ENCODE data around the gene MRPL37.

MRPL37 gene

DNA sequence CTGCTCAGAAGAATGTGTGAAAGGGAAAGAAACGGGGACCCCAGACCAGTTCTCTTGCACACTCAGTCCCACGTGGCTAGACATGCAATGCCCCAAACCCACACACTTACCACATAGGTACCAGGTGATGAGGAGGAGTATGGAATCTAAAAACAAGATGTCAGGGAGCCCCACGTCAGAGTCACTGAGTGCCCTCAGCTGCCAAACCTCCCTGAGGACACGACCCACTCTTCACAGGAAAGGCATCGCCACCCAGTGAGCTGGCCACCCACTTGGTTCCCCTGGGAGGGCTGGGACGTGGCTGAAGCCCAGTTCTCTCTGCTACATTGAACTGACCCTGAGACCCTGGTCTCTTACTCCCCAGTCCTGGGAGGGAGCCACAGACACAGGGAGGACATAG lies 41.4 kb downstream of the MRPL37 start:
- no peak for DNase-seq

DNA sequence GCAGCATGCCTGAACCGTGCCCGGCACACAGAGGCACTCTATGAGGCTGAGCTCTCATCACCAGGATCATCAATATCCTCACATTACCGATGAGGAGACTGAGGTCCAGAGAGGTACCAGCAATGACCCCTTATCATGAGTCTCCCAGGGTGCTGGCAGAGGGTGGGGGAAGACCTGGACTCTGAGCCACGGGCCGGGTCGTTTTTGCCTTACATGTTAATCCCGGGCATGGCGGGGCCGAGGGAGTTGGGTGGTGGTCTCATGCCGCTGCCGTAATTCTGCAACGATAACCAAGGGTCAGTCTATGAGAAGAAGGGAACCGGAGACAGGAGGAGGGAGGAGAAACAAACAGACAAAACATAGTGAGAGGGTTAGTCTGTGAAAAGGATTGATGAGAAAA lies 43.1 kb downstream of the MRPL37 start:
- no peak for DNase-seq

DNA sequence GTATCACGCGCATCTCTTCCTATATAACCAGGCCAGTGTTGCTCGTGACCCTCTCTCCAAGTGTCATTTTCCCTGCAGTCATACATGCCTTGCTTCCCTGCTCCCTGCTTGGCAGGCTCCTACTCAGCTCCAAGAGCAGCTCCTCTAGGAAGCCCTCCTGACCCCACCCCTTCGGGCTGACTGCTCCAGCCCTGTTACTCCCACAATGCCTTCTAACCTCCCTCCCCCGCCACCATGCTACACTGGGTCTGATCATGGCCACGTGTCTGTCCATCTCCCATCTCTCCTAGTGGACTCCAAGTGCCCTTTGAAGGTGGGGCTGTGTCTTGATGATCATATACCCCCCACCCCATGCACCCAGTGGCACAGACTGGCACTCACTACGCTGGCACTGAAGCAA lies 44.7 kb downstream of the MRPL37 start:
- DNase-seq = no peak

DNA sequence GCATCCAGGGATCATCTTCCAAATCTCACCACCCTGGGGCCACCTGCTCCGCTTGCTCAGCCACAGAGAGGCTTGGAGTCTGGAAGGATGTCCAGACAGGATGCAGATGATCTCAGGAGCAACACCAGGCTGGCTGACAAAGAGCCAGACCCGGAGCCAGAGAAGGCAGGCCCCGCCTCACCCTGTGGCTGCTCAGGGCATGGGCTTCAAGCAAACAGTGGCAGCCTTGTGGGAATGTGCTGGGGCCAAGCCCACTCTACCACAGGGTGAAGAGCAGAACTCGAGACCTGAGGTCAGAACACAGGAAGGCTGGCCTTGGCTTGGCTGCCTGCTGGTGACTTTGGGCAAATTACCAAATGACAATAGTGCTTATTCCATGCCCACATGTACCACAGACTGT lies 45.5 kb downstream of the MRPL37 start:
- no peak for DNase-seq

DNA sequence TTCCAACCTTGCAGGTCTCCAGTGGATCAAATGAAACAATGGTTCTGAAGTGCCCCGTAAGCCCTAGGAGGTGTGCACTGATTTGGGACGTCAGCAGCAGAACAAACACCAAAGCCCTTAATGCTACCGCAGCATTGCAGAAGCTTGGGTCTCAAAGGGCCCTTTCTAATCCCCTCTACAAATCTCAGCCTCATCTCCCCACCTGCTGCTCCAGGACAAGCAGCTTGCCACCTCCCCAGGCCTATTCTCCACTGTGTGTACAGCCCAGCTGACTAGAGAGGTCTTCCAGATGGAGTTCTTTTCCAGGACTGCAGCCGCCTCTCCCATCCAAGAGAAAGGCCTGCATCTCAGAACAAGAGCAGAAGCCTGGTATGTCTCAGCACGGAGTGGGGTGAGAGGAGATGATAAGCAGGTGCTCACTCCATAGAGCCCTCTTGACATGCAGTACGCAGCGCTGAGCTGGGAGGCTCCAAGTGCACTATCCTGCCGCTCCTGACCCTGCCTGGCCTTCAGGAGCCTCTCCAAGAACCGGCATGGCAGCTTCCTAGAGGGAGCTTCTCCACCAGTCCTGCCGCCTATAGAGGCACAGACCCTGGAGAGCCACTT lies 46.3 kb downstream of the MRPL37 start:
- no peak for DNase-seq

DNA sequence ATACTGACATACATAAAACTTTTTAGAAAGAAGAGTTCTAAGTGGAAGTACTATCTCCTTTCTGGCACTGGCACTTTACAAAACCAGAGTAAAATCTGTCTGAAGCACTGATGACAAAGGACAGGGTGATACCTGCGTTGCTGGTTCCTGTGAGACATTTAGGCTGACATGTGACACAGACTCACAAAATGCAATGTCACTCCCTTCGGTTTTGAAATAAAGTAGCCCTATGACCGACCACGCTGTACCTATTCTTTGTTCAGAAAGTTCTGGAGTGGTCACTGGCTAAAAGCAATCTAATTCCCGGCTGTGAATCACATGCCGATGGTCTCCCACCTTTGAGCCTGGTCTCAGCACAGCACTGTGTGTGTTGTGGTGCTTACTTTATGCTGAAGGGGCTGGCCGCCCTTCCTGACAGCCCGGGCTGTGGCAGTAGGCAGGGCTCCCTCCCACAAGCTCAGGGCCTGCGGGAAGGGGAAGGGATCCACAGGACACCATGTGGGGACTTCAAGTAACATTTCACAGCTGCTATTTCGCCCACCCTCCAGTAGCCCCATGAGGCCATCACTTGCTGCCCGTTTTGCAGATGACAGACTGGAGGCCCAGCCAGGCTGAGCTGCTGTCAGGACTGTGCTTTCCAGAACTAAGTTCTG lies 48.0 kb downstream of the MRPL37 start:
- no peak for DNase-seq

DNA sequence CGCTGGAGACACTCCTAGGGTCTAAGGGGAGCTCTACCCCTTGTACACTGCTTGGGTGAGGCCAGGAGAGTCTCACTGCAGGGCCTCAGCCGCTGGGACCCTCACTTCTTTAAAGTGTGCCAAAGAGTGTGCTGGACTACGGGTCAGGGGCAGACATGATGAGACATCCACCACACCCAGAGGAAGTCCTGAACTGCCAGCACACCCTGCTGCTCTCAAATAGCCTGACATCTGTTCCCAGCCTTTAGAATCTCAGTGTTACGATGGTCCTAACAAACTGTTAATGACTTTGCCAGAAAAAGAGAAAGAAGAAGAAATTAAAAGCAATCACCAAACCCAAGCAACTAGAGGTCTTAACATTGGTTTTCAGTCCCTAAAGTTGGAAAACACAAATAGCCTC lies 49.0 kb downstream of the MRPL37 start:
- DNase-seq = no peak

DNA sequence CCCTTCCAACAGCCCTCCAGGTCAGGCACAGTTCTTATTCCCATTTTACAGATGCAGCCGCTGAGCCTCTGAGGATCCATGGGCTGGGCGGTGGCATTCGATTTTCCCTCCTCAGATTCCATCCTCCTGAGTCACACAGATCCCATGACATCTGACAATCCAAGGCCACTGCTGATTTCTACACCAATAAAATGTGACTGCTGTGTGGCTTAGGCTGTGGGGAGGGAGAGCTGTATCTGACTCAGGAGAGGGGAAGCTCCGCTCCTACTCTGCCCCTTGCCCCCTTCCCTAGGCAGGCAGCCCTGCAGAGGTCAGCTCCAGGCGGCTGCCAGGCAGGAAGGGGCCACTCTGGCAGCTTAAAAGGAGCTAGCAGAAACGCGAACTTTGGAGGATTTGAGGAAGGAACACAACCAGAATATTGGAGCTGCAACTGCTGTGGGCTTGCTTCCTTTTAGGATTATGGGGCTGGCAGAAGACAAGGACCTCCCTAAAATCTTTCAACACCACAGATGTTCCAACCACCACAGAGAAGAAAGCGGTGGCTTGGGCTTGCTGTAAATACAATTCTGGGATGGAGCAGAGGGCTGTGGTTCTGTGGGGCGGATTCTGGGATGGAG lies 50.0 kb downstream of the MRPL37 start:
- no peak for DNase-seq

DNA sequence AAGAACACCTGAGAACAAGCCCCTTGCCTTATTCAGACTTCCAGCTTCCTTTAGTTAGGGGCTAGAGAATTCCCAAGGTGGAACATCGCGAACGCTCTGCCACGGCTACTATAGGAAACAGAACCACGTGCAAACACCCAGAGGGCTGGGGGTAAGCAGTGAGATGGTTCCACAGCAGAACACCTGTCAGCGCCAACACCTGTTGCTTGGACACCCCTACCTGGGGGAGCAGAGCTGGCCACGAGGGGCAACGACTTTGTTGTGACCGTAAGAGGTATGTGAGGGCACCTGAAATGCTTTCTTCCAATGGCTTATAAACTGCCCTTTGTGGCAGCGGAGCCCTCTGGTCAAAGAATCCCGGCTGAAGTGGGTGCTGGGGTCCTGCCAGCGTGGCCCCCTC lies 50.7 kb downstream of the MRPL37 start:
- no peak for DNase-seq

DNA sequence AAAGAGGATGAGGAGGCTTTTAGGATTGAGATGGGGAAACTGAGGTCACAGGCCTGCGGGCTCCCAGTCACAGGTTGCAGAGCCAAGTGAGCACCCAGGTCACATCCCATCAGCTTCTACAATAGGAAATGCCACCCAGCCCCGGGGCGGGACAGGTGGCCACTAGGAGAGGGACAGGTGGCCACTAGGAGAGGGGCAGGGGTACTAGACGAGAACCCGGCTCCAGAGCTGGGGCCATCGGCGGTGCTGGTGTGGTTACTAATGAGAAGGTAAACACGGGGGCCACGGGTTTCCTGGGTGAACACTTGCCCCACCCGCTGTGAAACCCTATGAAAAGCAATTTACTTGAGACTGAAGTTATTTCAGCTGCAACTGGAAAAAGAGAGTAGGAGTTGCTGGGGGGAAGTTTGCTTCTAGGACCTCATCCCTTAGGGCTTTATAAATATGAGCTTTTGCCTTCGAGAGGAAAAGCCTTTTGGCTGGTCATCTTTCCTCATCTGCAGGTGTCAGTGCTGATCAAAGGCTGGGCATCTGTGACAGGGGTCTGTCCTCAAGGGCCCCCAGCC lies 52.5 kb downstream of the MRPL37 start:
- DNase-seq = no peak

DNA sequence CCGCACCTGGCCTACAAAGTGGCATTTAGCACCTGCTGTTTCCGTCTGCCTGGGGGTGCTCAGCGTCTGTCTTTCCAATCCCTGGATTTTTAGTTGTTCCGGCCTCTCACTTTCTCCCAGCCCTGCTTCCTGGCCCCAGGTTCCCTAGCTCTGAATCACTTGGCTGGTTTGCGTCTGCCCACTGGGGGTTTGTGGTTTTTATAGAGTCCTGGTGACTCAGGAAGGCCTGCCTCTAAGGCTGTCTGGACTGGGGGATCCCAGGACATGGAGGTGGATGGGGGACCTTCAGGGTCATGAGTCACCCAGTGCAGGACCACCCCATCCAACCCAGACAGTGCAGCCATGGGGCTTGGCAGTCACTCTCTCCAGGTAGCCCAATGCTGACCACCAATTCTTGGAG lies 53.5 kb downstream of the MRPL37 start:
- DNase-seq = no peak

DNA sequence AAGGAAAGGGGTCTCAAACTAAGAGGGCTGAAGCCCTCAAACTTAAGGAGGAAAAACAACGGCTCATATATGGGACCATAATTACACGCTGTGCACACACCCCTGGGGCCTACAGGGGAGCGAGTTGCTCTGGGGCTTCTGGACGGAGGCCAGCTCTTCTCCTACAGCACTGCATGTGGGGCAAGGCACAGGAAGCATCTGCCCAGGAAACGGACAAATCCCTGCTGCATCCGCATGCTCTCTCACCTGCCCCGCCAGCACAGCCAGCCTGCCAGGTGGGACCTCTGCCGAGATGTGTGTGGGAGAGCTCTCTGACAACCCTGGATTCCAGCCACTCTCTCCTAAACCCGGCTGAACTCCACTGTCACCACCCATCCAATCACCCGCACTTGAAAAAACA lies 54.1 kb downstream of the MRPL37 start:
- DNase-seq = no peak

DNA sequence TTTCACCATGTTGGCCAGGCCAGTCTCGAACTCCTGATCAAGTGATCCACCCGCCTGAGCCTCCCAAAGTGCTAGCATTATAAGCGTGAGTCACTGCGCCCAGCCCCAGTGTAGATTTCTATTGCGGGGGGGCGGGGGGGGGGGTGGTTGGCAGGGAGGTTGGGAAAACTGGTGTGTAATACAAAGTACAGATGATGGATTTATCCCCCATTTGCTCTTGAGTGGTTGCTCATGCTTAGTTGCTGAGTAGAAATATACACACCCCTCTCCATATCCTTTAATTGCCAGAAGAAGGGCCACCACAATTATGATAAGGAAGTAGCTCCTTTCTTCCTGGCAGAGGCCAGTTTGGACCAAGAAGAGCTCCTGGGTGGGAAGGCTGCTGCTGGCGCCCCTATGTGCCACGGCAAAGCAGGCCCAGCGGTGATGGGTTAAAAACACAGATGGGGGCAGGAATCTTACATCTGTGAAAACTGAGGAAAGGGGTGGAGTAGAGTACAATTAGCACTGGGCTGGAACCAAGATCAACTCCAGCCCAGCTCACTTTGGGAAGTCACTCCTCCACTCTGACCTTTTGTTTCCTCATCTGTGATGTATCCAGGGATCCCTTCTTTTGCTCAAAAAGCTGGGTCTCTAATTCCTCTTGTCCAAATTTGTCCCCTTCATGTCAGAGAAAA lies 55.2 kb downstream of the MRPL37 start:
- no peak for DNase-seq

DNA sequence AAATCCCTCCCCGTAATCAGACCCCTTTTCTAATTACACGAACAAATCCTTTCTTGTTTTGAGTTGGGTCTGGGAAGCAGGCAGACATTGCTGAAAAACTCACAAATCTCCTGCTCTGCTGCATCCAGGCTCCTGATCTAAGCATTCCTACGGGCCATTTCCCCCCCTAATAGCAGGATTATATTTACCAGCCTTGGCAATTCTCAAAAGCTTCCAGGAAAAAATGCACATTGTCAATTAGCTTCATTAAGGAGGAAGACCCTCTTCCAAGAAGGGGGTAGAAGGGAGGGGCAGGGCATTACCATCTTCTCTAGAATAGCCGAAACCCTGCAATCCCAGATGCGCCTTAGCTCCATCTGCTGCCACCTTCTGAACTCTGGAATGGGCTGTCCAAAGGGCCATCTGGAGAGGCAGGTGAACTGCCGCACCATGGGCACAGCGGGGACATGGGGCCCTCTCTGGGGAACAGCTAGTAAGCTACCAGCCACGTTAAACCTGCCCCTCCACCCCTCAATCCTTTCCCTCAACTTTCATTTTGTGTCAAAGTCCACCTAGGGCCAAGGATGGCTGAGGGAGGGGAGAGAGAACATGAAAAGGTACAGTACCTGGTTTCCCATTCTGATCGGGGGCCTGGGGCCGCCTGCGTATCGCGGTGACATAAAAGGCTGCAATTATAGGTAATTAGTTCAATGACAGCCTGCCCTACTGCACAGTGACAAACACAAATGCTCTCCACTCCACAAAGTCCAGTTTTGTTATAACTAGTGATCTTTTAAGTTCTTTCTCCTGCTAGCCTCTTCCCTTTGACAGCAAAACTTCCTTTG lies 56.8 kb downstream of the MRPL37 start:
- DNase-seq = no peak

DNA sequence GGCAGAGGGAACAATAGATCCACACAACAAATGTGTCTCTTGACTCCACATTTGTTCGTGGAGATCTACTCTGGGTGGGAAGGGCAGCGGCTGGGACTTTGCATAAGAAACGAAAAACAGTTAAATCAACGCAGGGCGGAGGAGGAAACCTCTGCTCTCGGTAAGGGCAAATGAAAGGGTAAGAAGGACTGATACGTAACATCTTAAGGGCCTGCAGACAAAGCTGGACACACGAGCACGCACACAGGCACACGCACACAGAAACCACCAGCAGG lies 57.3 kb downstream of the MRPL37 start:
- no peak for DNase-seq

DNA sequence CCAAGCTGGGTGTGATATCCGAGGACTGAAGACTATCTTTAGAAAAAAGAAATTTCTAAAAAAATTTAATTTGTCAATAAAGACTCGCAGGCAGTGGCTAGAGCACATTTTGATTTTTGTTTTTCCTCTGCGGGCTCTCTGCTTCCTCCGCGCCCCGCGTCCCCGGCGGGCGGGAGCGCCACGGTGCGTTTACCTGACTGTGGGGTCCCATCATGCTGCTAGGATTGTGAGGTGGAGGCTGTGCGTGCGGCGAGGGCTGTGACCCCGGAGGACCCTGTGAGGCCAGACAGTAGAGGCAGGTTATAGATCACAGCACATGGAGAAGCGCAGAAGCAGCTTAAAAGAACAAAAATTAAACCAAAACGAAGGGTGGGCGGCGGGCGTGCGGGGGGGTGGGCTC lies 57.9 kb downstream of the MRPL37 start:
- no peak for DNase-seq

DNA sequence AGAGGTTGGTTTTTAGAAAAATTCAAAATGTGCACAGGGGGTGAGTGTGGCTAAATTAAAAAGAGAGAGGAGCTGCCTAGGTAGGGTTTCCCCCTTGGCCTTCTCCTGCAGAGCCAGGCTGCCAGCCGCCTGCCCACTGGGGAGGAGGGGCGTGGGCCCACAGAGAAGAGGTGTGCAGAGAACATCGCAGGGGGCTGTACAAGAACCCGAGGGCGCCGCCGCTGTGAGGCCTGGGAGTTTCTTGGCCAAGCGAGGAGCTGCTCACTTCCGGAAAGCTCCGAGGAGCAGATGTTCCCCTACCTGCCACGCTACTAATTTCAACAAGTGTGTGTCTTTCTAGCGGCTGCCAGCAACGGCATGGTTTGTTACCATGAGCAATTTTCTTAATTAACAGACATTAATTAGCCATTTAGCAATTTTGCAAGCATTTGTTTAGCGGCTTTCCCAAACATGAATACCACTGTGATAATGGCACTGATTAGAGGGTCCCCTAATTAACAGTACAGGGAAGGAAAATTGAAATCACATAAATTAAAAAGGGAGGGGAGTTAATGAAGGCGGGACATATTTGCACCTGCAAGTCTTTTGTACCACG lies 59.7 kb downstream of the MRPL37 start:
- no peak for DNase-seq

DNA sequence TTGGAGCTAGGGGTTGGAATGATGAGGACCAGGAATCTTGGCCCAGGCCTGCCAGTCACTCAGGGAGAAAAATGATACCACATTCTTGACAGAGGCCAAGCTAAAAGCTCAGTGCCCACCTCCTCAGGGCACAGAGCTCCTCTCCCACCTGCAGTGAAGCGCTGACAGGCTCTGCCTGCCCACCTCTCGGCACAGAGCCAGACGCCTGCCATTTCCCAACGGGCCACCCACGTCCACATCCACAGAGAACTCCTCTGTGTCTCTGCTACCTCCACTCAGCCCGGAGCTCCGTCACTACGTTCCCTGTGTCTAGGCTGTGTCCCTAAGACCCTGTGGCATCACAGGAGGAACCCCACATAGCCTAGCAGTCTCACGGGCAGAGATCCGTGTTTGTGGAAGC lies 60.8 kb downstream of the MRPL37 start:
- no peak for DNase-seq

DNA sequence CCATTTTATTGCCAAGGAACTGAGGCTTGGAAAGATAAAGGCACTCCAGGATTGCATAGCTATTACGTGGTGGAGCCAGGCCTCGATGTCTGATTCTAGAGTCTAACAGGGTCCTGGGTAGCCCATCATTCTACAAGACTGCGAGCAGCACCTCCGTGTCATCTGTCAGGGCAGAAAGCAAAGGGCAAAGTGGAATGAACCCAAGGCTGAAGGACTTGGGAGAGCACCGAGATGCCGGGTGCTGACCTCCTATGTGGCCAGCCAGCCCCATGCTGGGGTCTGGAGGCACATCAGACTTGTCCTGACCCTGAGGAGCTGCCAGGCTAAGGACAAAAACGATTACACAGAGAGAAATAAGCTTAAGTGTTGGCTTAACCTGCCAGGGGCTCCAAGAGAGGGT lies 62.3 kb downstream of the MRPL37 start:
- DNase-seq = no peak

DNA sequence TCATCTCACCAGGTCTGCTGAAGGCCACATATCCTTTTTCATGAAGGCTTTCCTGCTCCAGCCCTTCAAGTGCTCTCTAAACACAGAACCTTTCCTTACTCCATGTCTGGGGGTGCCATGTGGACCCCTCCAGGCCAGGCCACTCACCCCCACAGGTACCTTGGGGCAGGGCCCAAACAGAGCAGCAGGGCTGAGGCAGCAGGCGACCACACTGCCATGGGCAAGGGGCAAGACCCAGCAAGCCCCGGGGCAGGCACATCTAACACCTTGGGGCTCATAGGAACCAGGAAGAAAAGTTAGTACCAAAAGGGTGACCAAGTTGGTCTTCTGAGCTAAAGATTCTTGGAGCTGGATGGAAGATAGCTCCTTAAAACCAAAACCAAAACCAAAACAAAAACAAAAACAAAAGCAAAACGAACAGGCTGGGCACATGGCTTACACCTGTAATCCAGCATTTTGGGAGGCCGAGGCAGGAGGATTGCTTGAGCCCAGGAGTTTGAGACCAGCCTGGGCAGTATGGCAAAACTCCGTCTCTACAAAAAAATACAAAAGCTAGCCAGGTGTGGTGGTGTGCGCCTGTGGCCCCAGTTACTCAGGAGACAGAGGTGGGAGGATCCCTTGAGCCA lies 63.7 kb downstream of the MRPL37 start:
- no peak for DNase-seq

DNA sequence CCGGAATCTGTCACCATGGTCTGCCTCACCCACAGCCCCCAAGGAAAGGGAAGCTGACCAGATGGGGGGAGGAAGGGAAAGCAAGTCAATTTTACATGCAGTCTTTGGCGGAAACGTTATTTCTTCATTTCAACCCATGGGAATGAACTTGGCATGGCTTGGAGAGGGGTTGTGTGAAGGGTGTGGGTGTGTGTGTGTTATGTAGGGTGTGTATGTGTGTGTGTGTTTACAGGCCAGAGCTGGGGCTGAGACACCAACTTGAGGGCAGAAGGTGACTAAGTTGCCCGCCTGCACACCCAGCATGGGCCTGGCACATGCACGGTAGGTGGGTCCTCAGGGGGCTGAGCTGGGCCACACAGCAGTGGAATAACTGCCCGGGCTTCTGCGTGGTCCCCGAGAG lies 65.2 kb downstream of the MRPL37 start:
- DNase-seq = no peak

DNA sequence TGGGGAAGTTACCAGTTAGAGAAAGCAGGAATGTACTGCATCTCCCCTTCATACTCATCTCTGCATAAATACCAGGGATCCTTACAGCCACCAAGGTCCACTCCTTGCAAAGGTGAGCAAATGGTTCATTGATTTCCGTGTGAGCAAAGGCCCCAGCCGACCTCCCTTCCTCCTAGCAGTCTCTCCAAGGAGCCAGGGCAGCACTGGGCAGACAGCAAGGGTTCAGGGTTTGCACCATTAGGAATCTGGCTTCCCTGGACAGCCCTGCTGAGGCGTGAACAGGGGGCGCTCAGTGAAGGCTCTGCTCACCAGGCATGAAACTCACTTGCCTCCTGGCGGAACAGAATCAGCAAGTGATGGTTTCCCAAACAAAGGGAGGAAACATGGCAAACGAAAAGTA lies 65.7 kb downstream of the MRPL37 start:
- DNase-seq = no peak

Data from stimulated activated naive CD4-positive, alpha-beta T cell (primary cell).